Subcutaneous adipose tissue (tissue), 4 donors: ENCODE data around the gene AHNAK2. TPM values are rescaled to one million over a fixed set of nuclear protein-coding genes. Genes with fewer than 3 reads are reported as not detected.

Source experiments
- total RNA-seq, 4 donors: library from RNA; depleted of rRNA; stranded (reverse); fragments of >200 nt; gene quantifications; one replicate each; pipeline ENCODE4 v1.1.0, GENCODE V29; 2016
- TF ChIP-seq, protein P1 (sequence below): fragments of 450-650 bp; IDR thresholded peaks from one replicate; pipeline ENCODE4 v1.5.1; 2016; ENCODE audit warnings: low read depth, mild to moderate bottlenecking, control low read depth, antibody characterized with exemption, moderate library complexity

The AHNAK2 gene
- total RNA-seq, 4 donors from 2014 or later = 36.9 to 77.5 (median 43.9) TPM

DNA sequence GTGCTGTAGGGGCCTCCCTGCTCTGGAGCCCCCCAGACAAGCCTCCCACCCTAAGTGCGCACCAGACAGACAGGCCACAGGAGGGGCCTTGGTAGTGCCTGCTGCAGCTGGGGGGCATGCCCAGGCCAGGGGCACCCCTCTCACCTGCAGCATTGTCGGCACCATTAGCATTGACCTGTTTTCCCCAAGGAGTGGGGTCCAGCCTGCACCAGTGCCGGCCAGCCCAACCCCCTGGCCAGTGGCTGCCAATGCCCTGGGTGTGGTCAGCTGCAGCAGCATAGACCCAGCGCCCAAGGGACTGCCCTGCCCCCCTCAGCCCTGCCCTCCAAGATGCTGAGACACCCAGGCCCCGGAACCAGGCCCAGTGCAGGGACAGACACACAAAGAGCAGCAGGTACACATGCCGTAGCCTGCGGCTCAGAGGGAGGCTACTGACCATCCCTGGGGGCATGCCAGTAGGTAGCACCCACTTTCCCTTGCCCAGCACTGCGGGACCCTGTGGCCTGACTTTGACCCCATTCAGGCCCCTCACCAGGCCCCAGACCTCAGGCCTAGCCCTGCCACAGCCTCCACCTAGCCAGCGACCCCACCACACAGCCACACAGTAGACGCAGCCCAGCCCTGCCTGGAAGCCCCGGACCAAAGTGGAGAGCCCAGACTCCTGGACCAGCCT is 1.0 kb downstream of the AHNAK2 start:
- TF ChIP-seq, protein P1, sequence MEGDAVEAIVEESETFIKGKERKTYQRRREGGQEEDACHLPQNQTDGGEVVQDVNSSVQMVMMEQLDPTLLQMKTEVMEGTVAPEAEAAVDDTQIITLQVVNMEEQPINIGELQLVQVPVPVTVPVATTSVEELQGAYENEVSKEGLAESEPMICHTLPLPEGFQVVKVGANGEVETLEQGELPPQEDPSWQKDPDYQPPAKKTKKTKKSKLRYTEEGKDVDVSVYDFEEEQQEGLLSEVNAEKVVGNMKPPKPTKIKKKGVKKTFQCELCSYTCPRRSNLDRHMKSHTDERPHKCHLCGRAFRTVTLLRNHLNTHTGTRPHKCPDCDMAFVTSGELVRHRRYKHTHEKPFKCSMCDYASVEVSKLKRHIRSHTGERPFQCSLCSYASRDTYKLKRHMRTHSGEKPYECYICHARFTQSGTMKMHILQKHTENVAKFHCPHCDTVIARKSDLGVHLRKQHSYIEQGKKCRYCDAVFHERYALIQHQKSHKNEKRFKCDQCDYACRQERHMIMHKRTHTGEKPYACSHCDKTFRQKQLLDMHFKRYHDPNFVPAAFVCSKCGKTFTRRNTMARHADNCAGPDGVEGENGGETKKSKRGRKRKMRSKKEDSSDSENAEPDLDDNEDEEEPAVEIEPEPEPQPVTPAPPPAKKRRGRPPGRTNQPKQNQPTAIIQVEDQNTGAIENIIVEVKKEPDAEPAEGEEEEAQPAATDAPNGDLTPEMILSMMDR = no peak

DNA sequence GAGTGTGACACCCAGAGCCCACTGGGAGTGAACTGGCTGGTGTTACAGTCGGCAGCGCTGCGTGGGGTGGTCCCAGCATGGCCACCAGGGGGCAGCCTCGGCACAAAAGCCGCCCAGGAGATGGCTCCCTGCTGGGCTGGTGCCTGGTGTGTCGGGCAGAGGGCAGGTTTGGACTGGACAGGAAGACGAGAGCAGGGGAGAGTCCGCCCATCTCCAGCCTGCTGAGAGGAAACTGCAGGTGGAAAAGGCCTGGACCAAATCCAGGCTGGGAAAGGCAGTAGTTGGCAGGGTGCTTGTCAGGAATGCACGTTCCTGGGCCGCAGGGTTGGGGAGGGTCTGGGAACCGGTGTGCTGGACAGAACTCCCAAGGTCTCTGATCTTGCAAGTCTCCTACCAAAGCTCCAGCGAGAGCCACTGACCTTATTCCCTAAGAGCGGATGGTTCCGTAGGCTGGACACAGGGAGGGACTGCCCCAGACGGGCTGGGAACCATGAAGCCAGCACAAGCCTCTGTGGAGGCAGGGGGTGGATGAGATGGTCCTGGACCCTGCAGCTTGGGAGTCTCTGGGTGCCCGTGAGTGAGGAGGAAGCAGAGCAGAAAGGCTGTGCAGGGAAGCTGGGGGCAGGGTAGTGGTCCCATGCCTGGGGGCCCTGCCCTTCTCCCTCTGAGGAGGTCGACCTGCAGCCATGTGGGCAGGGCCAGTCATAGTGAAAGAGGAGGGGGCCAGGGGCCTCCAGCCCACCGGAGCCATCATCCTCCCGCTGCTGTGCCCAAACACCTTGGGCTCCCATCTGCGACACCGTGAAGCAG is 1.8 kb downstream of the AHNAK2 start:
- TF ChIP-seq, protein P1 = no peak

DNA sequence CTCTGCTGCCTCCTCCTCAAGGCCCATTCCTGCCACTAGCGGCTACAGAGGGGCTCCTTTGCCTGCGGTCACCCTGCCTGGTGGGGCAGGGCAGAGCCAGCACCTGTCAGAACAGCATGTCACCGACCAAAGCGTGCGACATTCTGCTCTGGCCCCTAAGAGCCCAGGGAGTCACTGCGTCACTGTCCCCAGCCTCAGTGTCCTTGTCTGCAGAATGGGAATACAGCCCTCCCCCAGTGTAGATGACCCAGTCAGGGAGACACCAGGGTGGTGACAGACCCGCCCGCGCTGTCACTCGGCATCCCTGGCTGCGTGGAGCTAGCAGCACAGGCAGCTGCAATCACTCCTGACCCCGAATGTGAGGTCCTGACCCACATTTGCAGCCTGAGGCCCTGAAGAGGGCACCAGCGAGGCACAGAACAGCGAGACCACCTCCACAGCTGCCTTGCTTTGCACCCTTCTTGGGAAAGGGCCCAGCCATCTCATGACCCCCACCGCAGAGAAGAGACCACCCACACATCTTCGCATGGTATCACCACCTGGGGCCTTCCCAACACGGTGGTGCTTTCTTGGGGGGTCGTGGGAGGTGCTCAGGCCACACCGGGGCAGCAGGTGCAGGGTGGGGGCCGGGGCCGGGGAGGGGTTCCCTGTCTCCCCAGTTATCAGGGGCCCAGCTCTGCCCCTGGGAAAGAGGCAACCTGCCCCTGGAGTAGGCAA is 2.5 kb downstream of the AHNAK2 start:
- TF ChIP-seq, protein P1 = no peak

DNA sequence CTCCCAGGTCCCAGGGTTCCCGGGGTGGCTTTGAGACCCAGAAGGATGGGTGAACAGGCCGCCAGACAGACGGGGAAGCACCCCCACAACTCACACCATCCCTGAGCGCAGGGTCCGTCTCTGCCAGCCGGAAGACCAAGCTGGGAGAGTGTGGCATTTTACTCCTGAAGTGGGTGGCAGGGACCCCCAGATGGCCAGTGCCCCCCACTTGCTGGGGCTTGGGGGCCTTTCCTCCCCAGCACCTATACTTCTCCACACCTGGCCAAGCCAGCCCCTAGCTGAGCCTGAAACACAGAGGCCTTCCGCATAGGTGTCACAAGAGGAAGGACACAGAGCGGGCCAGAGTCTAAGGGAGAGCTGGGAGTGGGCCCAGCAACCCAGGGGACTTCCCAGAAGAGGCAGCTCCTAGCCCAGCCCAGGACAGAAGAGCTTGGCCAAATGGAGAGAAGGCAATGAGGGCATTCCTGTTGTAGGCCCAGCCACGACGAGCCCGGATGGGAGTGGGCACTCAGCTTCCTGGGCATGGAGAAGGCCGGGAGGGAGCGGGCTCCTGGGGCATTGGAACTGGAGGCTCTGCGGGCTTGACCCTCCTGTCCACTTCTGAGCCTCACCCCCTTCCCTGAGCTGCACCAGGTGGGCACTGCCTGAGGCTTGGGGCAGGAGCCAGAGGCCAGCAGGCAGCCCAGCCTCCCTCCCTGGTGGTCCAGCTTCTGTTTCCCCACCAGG is 3.3 kb downstream of the AHNAK2 start:
- TF ChIP-seq, protein P1 = no peak

DNA sequence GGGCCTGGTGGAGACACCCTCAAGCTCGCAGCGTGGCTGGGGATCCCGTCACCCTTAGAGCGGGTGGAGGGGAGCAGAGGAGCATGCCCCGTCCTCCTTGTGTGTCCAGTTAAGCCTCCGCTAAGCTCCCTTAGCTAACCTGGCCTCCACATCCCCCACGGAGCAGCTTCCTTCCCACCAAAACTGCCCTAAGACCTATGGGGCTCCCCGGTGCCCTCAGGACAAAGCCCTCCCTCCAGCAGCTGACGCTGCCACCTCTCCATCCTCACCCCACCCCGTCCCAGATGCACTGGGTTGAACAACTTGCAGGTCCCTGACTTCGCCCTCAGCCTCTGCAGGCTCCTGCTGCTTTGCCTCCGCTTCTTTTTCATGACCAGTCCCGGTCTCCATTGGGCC is 4.0 kb downstream of the AHNAK2 start:
- TF ChIP-seq, protein P1 = no peak

DNA sequence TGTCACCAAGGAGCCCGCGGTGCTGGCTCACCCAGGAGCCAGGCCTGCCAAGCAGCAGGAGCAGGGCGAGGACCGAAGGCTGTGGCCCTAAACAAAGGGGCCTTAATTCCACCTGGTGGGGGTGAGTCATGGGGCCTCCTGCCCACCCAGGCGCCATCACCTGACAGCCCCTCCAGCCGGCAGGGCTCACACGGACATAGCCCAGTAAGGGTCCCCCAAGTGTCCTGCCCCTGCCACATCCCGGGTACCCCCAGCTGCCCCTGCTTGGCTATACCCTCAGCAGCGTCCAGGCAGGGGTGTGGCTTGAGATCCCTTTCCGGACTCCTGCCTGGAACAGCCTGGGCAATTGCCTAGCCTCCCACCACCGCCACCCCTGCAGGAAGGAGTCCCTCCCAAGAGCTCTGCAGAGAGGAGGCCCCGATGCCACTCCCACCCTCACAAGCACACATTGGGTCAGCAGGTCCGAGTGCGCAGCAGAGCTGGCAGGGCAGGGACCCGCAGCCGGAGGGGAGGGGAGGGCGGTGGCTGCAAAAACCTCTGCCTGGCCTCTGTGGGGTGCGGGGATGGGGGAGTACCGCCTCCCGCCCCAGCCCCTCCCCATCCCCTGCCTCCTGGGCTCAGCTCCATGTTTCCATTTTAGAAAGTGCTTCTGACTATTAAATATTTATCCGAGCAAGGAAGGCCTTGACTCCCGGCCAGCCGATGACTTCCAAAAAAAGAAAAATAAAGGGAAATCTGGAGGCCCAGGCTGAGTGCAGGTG is 4.6 kb downstream of the AHNAK2 start:
- TF ChIP-seq, protein P1 = no peak
